Measurements from ENCODE around the gene CD300LB.

- no peak for TF ChIP-seq CTCF (IDR thresholded peaks at IDR 0.05)
- TF ChIP-seq POLR2A (IDR thresholded peaks at IDR 0.05), result no peak
- no peak for TF ChIP-seq POLR2AphosphoS5 (IDR thresholded peaks at IDR 0.05)
Observed at GRCh38 chr17:74549343-74549742, 18.1 kb upstream of the CD300LB start.

Data from prostate gland (tissue), 2 donors.